Adrenal gland (tissue), 12 donors: ENCODE results near the gene UBE2K. TPM values are rescaled to one million over a fixed set of nuclear protein-coding genes. Genes with fewer than 3 reads are reported as not detected.

Experiments
- DNase-seq, 7 donors: peaks; one replicate each; pipeline ENCODE4 v3.0.0-alpha.2; 2019 to 2020
- H3K27ac ChIP-seq, 5 donors: fragments of 200-600 bp; sonication (generic) in 4 of 5; 1 replicate in 3 of 5; 2 replicates in 2 of 5; pipeline versions ENCODE4 v1.5.1 to v1.8.0; 2016 to 2020; ENCODE audit warnings: mild to moderate bottlenecking in 1 of 5
- H3K27me3 ChIP-seq: fragments of 200-600 bp; 2 replicates; pipeline ENCODE4 v1.8.0; 2021
- H3K36me3 ChIP-seq, 2 donors: fragments of 200-600 bp; replicated peaks in 1 of 2; 1 replicate in 1 of 2; 2 replicates in 1 of 2; pipeline versions ENCODE4 v1.5.1 to v1.8.0; 2018 to 2022
- H3K4me1 ChIP-seq, 2 donors: fragments of 200-600 bp; replicated peaks in 1 of 2; 1 replicate in 1 of 2; 2 replicates in 1 of 2; pipeline versions ENCODE4 v1.5.1 to v1.8.0; 2018 to 2021
- H3K4me3 ChIP-seq, 4 donors: fragments of 200-600 bp; sonication (generic) in 3 of 4; one replicate each; pipeline ENCODE4 v1.5.1; 2016 to 2018
- H3K9me3 ChIP-seq, 3 donors: fragments of 200-600 bp; sonication (generic) in 1 of 3; replicated peaks in 1 of 3; 1 replicate in 2 of 3; 2 replicates in 1 of 3; pipeline versions ENCODE4 v1.5.1 to v1.8.0; 2016 to 2021
- POLR2A ChIP-seq, 2 donors: fragments of 450-650 bp; IDR thresholded peaks; one replicate each; pipeline ENCODE4 v1.6.1; 2017; ENCODE audit warnings: antibody characterized with exemption in 2 of 2, mild to moderate bottlenecking in 2 of 2, moderate library complexity in 1 of 2
- WGBS, 4 donors: extraction: QIAGEN DNeasy Blood & Tissue Kit in 2 of 4; methylation state at CpG; one replicate each; pipeline versions ENCODE4 v1.1.5 to v1.1.7; 2013 to 2017; 5-methylcytosine and 5-hydroxymethylcytosine counted together
- intact Hi-C, 2 donors: fragments of 100-400 bp; cut with DNase I; formaldehyde crosslinking; loops; one replicate each; pipeline versions ENCODE4 v1.14.1 to v1.15.0; 2022 to 2023
- polyA plus RNA-seq, 3 donors: library from polyadenylated mRNA; stranded (reverse); fragments of 200-250 nt in 2 of 3; fragments of 350-450 nt in 1 of 3; fragmentation: Illumina TruSeq in 1 of 3; extraction: RNeasy Lipid Tissue Mini Kit (QIAGEN cat#74804) in 1 of 3; gene quantifications; one replicate each; pipeline ENCODE4 v1.2.3, GENCODE V29; 2013 to 2014
- total RNA-seq, 9 donors: library from RNA; depleted of rRNA in 4 of 9; stranded (reverse); fragments of >200 nt in 4 of 9; fragments of 120-200 nt in 1 of 9; fragmentation: NEBNext Ultra II Directional in 1 of 9; extraction: Animal tissue kit (Norgen Biotek cat#: 25700) in 1 of 9; gene quantifications; one replicate each; pipeline versions ENCODE4 v1.1.0 to v1.2.4, GENCODE V29; 2013 to 2023
- TF ChIP-seq, protein P1 (sequence below), 6 experiments: fragments of 450-650 bp in 4 of 6; fragments of 200-600 bp in 2 of 6; sonication (generic) in 1 of 6; IDR thresholded peaks; 1 replicate in 5 of 6; 2 replicates in 1 of 6; pipeline versions ENCODE4 v1.5.1 to v1.8.0; 2016 to 2021; ENCODE audit warnings: antibody characterized with exemption in 6 of 6, mild to moderate bottlenecking in 2 of 6, moderate library complexity in 1 of 6
- donor health status: healthy with polysubstance abuse.
- donor health status: Bipolar disorder and iron deficiency.
- donor health status: DM: yes; HTN: yes; CAD: no.
- donor health status: DM: no; HTN: no; CAD: no.
- donor health status: DM: no; HTN: no; CAD: no.
- donor health status: DM: yes; HTN: yes; CAD: no.

The UBE2K gene
- total and polyA plus RNA-seq, 12 donors = 17.9 to 146 (median 38.9) TPM

DNA sequence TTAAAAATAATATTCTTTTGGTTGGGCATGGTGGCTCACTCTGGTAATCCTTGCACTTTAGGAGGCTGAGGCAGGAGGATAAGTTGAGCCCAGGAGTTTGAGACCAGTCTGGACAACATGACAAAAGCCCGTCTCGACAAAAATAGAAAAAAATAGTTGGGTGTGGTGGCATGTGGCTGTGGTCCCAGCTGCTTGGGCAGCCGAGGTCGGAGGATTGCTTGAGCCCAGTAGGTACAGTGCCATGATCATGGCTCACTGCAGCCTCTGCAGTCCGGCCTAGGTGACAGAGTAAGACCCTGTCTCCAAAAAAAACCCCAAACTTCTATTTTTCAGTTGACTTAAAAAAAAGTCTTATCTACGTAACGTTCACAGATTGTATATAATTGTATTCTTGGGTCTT lies 23.9 kb downstream of the UBE2K start:
- intact Hi-C loops = no loop called here
- no peak overlapping the region for H3K4me3 ChIP-seq
- H3K27ac ChIP-seq = no peak overlapping the region
- TF ChIP-seq POLR2A (IDR thresholded peaks at IDR 0.05) = no peak
- TF ChIP-seq, protein P1, sequence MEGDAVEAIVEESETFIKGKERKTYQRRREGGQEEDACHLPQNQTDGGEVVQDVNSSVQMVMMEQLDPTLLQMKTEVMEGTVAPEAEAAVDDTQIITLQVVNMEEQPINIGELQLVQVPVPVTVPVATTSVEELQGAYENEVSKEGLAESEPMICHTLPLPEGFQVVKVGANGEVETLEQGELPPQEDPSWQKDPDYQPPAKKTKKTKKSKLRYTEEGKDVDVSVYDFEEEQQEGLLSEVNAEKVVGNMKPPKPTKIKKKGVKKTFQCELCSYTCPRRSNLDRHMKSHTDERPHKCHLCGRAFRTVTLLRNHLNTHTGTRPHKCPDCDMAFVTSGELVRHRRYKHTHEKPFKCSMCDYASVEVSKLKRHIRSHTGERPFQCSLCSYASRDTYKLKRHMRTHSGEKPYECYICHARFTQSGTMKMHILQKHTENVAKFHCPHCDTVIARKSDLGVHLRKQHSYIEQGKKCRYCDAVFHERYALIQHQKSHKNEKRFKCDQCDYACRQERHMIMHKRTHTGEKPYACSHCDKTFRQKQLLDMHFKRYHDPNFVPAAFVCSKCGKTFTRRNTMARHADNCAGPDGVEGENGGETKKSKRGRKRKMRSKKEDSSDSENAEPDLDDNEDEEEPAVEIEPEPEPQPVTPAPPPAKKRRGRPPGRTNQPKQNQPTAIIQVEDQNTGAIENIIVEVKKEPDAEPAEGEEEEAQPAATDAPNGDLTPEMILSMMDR (IDR thresholded peaks at IDR 0.05) = no peak
- peaks cover 0 to 21% of the 10 kb centered on the region in 2 donors for H3K4me1 ChIP-seq
- peaks cover 0 to 5% of the 10 kb centered on the region in 2 donors for H3K36me3 ChIP-seq
- no peaks in the 10 kb centered on the region for H3K9me3 ChIP-seq
- 63 to 73% (median 67%) methylated on average over 7 of the region's 7 CpGs for WGBS, 4 donors
- H3K27me3 ChIP-seq = no peaks in the 10 kb centered on the region
- peak in 1 of 7 donors; percentile 29 for DNase-seq

- Histone ChIP-seq H3K27me3 (no peaks in the 10 kb centered on the region), H3K9me3 (no peaks in the 10 kb centered on the region), H3K4me3 (no peak overlapping the region), H3K36me3 (no peaks in the 10 kb centered on the region), H3K27ac (peak overlapping the region in 4 of 5 donors; percentile 14 to 53 (median 32)), H3K4me1 (peaks cover 5 to 29% of the 10 kb centered on the region in 2 donors)
- TF ChIP-seq POLR2A (IDR thresholded peaks at IDR 0.05) = no peak
- TF ChIP-seq, protein P1 (IDR thresholded peaks at IDR 0.05) = no peak
- WGBS, 4 donors = 53 to 68% (median 59%) methylated on average over 4 of the region's 4 CpGs
- intact Hi-C loops = no loop called here
- peak in 4 of 7 donors; percentile 22 to 55 (median 48) for DNase-seq
Observed at GRCh38 chr4:39729557-39729956, 31.6 kb downstream of the UBE2K start.

- Histone ChIP-seq H3K4me3 (no peak overlapping the region), H3K4me1 (peaks cover 5 to 29% of the 10 kb centered on the region in 2 donors), H3K27ac (peak overlapping the region in 4 of 5 donors; percentile 14 to 65 (median 42)), H3K9me3 (no peaks in the 10 kb centered on the region), H3K36me3 (no peaks in the 10 kb centered on the region), H3K27me3 (no peaks in the 10 kb centered on the region)
- WGBS, 4 donors = 23 to 49% (median 42%) methylated on average over 3 of the region's 3 CpGs
- TF ChIP-seq, protein P1 (IDR thresholded peaks at IDR 0.05) = no peak
- no peak for TF ChIP-seq POLR2A (IDR thresholded peaks at IDR 0.05)
- intact Hi-C loops = no loop called here
- peak in 5 of 7 donors; percentile 40 to 65 (median 56) for DNase-seq
Observed at GRCh38 chr4:39730072-39730471, 32.1 kb downstream of the UBE2K start.

GRCh38 chr4:39731908-39732307 lies 34.0 kb downstream of the UBE2K start:
- no peak for TF ChIP-seq POLR2A (IDR thresholded peaks at IDR 0.05)
- TF ChIP-seq, protein P1 (IDR thresholded peaks at IDR 0.05) = no peak
- H3K36me3 ChIP-seq = no peaks in the 10 kb centered on the region
- DNase-seq = no peak
- H3K27me3 ChIP-seq = no peaks in the 10 kb centered on the region
- intact Hi-C loops = no loop called here
- H3K27ac ChIP-seq = no peak overlapping the region
- peaks cover 5 to 29% of the 10 kb centered on the region in 2 donors for H3K4me1 ChIP-seq
- 85 to 94% (median 89%) methylated on average over 2 of the region's 2 CpGs for WGBS, 4 donors
- H3K9me3 ChIP-seq = no peaks in the 10 kb centered on the region
- no peak overlapping the region for H3K4me3 ChIP-seq
